ENCODE results near the gene WDR90.

WDR90 gene

DNA sequence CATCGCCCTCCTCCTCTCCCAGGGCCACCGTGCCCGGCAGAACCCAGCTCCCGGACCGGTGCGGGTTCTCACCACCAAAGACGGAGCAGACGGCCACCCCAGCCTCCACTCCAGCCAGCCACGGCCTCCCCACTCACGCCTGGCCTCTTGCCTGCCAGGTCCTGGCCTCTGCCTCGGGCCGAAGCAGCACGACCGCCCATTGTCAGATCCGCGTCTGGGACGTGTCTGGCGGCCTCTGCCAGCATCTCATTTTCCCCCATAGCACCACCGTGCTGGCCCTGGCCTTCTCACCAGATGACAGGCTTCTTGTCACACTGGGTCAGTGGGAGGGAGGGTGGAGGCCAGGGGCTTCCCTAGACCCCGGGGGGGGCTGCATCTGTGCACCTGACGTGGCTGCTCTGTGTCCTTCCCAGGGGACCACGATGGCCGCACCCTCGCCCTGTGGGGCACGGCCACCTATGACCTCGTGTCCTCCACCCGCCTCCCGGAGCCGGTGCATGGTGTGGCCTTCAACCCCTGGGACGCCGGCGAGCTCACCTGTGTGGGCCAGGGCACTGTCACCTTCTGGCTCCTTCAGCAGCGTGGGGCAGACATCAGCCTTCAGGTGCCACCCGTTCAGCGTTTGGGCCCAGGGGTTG is 12.1 kb downstream of the WDR90 start:
- DNase-seq: no peak

DNA sequence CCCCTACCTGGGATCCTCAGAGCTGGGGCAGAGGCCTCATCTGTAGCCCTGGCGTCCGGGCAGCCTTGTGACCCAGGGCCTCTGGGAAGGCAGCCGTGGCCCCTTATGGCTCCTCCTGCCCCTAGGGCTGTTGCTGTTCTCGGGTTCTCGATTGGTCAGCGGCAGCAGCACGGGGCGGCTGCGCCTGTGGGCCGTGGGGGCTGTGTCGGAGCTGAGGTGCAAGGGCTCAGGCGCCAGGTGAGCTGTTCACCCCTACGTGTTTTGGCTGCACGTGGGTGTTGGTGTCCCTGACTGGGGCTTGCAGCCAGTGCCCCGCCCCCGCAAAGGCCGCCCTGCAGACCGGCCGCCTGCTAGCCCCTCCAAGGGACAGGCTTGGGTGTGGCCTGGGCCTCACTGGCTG is 12.9 kb downstream of the WDR90 start:
- no peak for DNase-seq

DNA sequence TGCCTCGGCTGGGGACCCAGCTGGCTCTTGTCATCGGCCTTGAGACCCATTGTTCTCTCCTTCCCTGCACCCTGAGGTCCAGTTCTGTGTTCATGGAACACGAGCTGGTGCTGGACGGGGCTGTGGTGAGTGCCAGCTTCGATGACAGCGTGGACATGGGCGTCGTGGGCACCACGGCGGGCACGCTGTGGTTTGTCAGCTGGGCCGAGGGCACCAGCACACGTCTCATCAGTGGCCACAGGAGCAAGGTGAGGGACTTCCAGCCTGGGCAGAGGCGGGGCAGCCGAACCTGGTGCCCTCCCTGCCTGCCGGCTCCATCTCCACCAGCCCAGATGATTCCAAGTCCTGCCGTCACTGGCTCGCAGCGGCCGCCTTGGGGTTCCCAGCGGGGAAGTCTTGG is 13.4 kb downstream of the WDR90 start:
- DNase-seq: no peak

DNA sequence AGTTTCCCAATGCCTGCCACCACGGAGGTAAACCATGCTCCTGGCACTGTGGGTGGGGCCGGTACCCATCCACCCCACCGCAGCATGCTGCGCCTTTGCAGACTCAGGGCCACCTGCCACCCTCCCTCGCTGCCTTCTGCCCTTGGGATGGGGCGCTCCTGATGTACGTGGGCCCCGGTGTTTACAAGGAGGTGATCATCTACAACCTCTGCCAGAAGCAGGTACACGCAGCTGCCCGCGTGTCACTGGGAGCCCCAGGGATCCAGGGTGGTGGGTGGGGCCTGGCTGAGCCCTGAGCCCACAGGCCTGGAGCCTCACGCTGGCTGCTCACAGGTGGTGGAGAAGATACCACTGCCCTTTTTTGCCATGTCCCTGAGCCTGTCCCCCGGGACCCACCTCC is 17.4 kb downstream of the WDR90 start:
- no peak for DNase-seq

DNA sequence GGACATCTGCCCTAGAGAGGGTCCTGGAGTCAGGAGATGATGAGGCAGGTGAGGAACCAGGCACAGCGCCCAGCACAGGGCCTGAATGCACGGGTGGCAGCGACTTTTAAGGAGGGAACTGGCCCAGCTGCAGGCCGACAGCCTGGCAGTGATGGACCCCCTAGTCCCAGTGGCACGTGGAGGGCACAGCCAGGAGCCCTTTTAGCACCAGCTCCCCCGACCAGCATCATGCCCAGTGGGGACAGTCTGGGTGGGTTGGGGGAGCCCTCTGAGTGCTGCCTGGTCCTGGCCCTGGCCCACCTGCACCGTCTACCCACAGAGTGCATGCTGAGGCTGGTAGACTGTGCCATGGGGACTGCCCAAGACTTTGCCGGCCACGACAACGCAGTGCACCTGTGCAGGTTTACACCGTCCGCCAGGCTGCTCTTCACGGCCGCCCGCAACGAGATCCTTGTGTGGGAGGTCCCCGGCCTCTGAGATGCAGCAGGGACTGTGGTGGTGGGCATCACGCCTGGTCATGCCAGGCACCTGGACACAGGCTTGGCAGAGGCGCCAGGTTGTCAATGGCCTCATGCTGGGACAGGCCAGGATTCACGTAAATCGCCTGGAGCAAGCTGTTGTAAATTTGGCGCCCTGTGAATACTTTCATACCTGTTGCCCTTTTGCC is 18.1 kb downstream of the WDR90 start:
- no peak for DNase-seq

DNA sequence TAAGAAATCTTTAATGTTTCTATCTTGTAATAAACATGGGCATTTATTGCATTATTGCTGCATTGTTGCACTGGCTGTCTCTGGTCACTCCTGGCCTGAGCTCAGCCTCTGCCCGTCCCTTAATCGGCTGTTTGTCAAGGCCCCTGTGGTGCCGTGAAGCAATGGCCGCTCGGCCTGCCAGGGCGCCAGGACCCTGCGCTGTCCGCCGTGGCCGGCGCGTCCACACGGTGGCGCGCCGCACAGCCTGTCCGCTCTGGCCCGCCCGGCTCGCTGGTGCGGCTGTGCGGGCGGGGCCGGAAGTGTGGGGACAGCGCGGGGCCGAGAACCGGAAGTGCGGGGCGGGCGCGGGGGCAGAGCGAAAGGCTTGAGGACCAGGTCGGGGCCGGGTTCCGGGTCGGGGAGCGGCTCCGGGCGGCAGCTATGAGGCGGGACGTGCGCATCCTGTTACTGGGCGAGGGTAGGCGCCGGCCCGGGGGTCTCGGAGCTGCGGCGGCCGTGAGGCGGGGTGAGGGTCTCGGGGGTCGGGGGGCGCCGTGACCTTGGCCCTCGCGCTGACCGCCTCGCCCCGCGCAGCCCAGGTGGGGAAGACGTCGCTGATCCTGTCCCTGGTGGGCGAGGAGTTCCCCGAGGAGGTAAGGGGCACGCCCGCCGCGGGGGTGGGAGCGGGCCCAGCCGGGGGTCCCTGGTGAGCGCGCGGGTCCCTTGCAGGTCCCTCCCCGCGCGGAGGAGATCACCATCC is 18.8 kb downstream of the WDR90 start, which contains the start of gene RHOT2:
Gene RHOT2, plus strand, starts transcription at position 353 of the 739 bp plus-strand sequence. Its CDS starts 68 bp downstream, at position 421.
- DNase-seq: peak; percentile 90

DNA sequence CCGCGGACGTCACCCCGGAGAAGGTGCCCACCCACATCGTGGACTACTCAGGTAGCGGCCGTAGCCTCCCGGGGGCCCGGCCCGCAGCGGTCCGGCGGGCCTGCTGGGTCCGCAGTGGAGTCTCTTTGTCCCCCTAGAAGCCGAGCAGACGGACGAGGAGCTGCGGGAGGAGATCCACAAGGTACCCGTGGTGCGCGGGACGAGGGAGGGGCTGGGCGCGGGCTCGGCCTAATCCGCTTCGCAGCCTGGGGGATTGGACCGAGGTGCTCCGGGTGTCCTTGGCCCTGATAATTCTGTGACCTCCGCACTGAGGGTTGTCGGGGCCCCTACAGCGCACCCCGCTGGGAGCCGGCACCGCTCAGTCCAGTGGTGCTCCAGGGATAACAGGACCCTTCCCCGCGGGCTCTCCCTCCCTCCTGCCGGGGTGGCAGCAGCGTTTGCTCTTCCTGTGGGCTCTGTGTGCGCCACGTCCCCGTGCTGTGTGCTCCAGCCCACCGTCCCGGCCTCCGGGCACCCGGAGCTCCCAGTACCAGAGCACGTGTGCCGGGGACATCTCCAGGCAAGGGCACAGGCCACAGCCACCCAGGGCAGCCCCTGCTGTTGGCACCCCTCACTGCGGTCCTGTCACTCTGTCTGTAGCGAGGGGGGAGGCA is 19.5 kb downstream of the WDR90 start:
- DNase-seq: no peak

DNA sequence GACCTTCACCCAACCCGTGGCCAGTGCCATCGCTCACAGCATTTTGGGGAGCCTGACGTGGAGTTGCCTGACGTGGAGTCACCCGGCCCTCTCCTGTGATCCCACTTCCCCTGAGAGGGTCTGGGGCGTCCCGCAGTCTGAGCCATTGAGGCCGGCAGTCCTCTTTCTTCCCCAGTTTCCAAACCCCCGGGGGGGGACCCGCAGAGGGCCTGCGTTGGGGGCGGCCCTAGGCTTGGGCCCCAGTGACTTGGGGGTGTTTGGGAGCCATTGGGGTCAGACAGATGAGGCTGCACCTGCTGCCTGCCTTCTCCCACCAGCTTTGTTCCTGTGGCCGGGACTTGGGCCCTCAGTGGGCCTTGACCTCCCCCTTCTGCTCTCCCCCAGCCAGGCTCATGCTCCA is 20.5 kb downstream of the WDR90 start:
- no peak for DNase-seq

DNA sequence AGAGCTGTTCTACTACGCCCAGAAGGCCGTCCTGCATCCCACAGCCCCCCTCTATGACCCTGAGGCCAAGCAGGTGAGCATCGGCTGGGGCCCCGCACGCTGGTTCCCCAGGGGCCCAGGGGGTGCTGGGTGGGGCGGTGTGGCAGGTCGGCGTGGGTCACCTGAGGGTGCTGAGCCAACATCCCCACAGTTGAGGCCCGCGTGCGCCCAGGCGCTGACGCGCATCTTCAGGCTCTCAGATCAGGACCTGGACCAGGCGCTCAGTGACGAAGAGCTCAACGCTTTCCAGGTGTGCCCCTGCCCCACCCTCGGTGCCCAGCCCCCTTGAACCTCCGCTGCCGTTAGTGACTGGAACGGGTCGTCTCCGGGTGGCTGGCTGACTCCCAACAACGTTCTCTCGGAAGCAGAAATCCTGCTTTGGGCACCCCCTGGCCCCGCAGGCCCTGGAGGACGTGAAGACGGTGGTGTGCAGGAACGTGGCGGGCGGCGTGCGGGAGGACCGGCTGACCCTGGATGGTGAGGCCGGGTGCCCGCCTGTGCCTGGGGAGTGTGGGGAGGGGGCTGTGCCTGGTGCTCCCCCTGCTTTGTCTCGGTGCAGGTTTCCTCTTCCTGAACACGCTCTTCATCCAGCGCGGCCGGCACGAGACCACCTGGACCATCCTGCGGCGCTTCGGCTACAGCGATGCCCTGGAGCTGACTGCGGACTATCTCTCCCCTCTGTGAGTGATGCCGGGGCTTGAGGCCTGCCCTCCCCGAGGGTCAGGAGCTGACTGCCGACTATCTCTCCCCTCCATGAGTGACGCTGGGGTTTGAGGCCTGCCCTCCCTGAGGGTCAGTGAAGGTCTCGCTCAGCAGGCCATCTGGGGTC is 21.6 kb downstream of the WDR90 start:
- no peak for DNase-seq

DNA sequence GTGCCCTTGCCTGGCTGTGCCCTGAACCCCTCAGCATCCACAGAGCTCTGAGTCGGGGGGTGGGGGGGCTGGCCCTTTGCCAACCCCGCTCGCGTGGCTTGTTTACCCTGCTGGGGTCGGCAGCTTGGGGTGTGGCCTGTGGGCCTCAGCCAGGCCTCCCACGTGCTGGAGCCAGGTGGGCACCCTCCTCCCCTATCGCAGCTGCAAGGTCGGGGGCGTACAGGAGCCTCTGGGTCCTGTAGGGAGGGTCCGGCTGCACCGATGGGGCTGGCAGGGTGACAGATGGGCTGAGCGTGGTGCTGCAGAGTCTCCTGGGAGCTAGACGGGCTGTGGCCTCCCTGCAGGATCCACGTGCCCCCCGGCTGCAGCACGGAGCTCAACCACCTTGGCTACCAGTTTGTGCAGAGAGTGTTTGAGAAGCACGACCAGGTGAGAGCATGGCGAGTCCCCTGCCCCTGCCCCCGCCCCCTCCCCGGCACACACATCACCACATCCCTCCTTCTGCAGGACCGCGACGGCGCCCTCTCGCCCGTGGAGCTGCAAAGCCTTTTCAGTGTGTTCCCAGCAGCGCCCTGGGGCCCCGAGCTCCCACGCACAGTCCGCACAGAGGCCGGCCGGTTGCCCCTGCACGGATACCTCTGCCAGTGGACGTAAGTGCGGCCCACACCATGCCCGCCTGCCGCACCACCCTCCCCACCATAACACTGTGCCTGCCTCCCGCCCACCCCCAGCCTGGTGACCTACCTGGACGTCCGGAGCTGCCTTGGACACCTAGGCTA is 22.4 kb downstream of the WDR90 start:
- DNase-seq: no peak

DNA sequence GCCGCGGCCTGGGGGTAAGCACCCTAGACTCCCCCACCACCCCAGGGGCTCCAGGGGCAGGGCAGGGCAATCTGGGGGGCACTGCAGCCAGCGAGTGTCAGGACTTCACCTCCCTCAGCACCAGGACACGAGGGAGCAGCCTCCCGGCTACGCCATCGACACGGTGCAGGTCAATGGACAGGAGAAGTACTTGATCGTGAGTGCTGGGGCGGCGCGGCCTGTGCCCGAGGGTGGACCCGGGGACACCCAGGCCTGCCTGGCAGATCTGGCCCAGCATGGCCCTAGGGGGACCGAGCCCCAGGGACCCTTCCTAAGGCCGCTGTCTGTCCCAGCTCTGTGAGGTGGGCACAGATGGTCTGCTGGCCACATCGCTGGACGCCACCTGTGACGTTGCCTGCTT is 23.2 kb downstream of the WDR90 start:
- DNase-seq: no peak

DNA sequence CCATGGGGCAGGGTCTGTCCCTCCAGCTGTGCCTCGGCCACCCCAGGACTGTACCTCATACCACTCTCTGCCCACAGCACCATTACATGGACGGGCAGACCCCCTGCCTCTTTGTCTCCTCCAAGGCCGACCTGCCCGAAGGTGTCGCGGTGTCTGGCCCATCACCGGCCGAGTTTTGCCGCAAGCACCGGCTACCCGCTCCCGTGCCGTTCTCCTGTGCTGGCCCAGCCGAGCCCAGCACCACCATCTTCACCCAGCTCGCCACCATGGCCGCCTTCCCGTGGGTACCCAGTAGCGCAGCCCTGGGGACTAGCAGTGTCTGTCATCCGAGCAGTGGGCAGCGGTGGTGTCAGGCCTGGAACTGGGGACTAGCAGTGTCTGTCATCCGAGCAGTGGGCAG is 23.7 kb downstream of the WDR90 start:
- DNase-seq: no peak

DNA sequence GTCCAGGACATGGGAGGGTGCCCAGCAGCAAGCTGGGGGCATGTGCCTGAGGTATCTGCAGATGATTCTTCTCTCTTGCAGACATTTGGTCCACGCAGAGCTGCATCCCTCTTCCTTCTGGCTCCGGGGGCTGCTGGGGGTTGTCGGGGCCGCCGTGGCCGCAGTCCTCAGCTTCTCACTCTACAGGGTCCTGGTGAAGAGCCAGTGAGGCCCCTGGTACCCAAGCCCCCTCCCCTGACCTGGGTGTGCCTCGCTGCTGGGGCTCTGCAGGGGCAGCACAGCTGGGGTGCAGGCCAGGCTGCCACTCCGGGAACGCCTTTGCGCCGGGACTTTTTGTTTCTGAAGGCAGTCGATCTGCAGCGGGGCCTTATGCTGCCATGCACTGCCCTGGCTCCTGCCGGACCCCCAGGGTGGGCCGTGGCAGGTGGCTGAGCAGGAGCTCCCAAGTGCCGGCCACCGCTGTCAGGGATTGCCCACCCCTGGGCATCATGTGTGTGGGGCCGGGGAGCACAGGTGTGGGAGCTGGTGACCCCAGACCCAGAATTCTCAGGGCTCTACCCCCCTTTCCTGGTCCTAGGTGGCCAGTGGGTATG is 24.3 kb downstream of the WDR90 start:
- no peak for DNase-seq

DNA sequence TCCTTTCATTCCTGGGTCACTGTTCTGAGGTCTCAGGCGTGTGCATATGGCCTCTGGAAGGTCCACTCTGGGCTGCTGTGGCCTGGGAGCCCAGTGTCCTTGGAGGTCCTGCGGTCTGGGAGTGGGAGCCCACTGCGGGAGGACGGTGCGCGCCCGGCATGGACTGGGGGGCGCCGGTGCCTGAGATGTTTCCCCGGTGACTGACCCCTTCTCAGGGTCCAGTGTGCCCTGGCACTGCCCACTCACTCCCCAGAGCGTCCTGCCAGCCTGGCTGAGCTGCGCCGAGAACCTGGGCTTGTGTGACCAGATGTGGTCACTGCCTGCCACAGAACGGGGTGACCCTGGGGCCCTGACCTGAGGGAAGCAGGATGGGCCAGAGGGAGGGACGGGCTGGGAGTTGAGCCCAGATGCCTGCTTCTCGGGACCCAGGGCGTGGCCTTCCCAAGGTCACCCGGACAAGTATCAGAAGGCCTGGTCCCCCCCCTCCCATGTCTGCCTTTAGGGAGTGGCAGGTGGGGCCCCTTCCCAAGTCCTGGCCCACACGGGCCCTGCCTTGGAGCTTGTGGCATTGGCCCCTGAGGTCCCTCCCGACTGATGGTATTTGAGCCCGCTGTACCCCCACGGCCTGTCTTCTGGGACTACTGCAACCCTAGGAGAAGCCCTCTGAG is 25.2 kb downstream of the WDR90 start:
- DNase-seq: no peak

DNA sequence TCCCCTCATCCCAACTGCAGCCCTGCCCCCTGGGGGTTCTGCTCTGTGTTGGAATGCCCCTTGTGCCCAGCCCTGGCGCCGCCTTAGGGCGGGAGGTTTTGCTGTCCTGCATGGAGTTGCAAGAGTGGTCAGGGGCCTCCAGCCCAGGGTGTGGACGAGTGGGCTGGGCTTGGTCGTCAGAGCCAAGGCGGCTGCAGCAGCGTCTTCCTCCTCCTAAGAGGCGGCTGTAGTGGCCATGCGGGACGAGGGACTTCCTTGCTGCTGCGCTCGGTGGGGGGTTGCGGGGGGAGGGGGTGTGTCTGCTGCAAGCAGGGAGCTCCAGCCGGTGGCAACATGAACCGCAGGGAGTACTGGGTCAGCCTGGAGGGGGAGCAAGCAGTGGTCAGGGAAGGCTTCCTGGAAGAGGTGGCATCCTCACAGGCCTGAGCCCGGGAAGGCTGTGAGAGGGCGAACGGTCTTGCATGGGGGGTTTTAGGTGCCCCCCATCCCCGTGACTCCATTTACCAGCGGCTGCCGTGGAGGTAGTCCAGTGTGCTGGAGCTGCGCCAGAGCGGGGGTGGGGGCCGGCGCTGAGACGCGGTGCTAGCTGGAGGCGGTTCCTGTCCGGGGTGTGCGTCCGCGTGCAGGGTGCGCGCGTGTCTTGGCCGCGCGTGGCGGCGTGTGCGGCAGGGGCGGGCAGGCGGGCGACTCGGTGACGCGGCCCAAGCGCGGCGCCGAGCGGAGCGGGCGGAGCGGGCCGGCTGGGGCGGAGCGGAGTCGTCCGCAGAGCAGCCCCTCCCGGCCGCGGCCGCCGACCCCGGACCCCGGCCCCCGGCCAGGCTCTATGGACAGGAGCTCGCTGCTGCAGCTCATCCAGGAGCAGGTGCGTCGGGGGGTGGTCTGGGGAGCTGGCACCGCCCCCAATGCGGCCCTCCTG is 26.1 kb downstream of the WDR90 start, which contains the start of gene RHBDL1:
Gene RHBDL1, plus strand, starts transcription at position 704 of the 916 bp plus-strand sequence. Its CDS starts 120 bp downstream, at position 824.
- peak; percentile 50 for DNase-seq

DNA sequence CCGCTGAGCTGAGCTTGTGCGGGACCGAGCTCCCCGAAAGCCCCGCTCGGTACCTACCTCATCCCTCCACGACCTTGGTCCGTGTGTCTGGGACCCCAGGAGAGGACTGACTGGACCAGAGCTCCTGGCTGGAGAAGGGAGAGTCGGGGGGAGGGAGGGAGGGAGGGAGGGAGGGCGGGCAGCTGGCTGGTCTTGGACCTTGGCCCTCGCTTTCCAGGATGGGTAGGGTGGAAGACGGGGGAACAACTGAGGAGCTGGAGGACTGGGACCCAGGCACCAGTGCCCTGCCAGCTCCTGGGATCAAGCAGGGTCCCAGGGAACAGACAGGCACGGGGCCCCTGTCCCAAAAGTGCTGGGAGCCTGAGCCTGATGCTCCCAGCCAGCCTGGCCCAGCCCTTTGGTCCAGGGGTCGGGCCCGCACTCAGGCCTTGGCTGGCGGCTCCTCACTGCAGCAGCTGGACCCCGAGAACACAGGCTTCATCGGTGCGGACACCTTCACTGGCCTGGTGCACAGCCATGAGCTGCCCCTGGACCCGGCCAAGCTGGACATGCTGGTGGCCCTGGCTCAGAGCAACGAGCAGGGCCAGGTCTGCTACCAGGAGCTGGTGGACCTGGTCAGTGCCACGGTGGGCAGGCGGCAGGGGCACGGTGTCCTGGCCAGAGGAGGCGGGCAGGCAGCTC is 26.9 kb downstream of the WDR90 start:
- no peak for DNase-seq

DNA sequence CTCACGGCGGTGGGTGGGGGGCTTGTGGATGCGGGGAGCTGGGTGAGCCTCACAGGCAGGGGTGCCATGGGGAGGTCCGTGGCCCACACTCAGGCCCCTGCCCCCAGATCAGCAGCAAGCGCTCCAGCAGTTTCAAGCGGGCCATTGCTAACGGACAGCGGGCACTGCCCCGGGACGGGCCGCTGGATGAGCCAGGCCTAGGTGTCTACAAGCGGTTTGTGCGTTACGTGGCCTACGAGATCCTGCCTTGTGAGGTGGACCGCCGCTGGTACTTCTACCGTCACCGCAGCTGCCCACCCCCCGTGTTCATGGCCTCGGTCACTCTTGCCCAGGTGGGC is 27.4 kb downstream of the WDR90 start:
- DNase-seq: no peak

DNA sequence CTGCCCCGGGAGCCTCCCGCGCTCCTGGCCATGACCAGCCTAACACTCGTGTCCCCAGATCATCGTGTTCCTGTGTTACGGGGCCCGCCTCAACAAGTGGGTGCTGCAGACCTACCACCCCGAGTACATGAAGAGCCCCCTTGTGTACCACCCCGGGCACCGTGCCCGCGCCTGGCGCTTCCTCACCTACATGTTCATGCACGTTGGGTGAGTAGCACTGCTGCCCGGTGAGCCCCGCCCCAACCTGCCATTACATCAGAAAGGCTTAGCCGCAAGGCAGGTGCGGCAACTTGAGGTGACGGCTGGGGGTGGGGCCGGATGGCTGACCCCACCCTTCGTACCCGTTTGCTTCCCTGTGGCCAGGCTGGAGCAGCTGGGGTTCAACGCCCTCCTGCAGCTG is 27.7 kb downstream of the WDR90 start:
- DNase-seq: no peak
